HG02870 (cell line): ENCODE data around the gene ACSF3.

Experiments used
- ATAC-seq: cut with Tn5 transposase; IDR thresholded peaks from one replicate; pipeline ENCODE4 v1.9.1; 2021; ENCODE audit warnings: mild to moderate bottlenecking, moderate library complexity; ENCODE audit not compliant: unreplicated experiment

The ACSF3 gene

DNA sequence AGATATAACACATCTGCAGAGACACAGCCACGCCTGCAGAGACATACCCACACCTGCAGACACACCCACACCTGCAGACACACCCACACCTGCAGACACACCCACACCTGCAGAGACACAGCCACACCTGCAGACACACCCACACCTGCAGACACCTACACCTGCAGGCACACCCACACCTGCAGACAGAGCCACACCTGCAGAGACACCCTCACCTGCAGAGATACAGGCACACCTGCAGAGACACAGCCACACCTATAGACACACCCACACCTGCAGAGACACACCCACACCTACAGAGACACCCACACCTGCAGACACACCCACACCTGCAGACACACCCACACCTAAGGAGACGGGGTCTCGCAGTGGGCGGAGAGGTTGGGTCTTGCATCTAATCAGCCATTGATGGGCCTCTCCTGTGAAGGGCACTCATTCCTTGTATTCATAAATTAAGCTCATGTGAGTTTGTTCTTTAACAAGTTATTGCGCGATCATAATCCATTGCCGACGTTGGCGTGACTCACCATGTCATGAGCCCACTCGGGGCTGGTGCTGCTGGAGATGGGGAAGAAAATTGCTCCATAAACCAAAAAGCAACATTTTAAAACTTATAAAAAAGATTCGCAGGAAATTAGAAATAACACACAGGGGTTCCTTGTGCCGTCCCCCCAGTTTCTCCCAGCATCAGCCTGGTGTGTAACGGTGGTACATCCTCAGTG is 49.0 kb downstream of the ACSF3 start:
- ATAC-seq = no peak

DNA sequence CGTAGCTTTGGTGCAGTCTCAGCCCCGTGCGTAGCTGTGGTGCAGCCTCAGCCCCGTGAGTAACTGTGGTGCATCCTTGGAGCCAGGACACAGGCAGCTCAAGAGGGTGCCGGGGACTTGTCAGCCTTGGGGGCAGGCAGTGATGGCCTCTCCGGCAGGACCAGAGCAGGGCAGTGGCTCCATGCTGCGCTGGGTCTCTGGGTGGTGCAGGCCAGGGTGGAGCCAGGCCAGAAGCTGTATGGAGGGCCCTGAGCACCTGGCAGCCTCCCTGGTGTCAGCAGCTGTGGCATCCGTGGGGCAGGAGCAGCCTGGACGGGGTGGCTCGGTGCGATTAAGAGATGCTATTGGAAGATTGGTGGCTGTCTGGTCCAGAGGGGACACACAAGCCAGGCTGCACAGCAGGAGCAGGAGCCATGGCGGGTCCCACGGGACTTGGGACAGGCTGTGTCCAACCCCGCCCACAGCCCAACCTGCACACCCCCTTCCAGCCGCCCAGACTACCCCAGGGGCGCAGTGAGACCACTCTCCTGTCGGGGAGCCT is 49.6 kb downstream of the ACSF3 start:
- ATAC-seq = no peak

DNA sequence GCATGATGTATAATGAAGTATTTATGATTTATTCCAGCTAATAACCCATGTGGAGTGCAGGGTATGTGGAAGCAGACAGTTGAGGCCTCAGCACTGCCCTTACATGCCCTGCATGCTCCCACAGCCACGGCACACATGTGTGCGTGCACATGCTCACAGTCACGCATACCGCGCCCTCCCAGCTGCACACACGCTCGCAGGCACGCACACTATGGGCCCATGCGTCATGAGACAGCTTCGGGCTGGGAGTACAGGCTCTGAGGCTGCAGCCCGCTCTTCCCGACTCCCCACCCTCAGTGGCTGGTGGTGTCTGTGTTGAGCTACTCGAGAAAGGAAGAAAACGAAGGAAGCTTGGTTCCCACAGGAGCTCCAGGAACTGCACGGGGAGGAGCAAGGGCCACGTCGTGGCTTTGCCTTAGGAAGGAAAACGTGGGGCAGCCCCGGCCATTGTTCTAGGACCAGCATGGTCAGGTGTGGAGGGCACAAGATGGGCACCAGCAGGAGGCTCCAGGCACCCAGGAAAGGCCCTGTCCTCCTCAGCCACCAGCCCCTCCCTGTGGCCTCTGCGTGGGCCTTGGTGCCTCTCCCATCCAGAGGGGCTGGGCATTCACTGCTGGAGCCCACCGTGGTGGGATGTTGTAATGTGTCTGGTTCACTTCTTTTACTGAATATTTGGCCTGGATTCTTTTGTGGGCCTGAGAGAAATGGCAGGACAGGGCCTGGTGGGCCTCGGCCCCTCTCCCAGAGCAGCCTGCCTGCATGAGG is 50.4 kb downstream of the ACSF3 start:
- no peak for ATAC-seq

DNA sequence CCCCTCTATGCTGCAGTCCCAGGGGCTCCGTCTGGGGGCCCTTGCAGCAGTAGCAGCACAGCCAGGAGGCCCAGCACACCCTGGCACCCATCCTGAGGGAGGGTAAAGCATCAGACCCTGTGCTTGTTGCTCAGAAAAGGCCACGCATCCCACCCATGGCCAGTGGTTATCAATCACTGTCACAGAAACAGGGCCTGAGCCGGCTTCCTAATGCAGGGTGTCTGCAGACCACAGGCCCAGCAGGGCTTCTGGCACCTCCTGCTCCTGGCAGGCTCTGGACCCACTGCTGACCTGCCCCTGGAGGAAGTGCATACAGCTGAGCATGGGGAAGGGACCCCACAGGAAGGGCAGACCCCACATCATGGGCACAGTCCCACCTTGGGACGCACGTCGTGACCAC is 51.0 kb downstream of the ACSF3 start:
- ATAC-seq = no peak

DNA sequence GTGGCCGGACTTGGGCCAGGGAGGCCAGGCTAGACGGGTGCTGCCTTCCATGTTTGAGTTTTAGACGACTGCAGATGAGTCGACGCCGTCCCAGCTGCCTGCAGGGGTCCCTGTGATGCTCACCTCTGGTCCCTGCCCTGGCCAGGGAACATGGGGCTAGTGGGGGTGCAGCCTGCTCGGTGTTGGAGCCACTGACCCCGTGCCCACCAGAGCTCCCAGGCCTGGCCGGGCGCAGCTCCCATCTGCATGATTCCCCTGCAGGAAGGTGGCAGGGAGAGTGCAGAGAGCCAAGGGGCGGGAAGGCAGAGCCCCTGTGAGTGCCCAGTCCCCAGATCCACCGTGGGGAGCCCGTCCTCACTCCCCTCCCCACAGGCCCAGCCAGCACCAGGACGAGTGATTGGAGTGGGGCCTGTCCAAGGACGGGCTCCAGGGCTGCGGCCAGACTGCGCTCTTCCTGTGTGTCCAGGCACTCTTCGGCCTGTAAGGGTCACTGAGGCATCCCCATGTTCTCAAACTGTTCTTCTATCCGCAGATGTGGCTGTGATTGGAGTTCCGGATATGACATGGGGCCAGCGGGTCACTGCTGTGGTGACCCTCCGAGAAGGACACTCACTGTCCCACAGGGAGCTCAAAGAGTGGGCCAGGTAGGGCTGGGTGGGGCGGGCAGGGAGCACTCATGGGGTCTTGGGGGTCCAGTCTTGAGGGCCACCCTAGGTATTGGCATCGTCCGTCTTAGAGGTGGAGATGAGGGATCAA is 51.9 kb downstream of the ACSF3 start:
- no peak for ATAC-seq

DNA sequence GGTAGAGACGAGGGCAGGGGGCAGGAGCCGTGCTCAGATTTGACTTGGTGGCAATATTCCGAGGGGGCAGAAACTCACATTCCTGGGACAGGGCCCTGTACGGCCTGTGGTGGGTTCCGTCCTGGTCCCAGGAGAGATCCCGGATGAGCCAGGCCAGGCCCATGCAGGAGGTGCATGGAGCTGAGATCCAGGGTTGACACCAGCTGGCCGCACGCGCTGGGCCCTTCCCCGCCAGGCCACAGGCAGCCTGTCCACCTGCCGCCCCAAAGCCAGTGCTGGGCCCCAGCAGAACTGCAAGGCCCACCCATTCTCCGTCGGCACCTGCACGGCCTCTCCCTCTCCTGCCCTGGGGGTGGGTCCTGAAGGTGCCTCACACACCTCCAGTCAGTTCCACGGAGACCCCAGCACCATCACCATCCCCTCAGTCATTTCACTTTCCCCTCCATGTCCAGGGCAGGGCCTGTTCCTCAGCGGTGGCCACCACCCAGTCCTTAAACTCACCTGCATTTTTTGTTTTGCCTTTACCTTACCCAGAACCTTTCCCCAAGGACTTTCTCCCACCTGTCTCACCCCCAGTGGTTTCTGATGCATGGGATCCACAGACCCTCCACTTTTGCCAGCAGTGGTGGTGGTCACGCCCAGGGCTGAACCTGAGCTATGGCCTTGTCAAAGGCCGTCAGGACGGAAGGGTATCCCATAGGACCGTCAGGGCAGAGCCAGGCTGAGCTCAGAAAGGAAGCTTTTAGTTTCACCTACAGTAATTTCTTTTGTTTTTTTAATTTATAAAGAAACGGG is 52.8 kb downstream of the ACSF3 start:
- ATAC-seq = no peak

DNA sequence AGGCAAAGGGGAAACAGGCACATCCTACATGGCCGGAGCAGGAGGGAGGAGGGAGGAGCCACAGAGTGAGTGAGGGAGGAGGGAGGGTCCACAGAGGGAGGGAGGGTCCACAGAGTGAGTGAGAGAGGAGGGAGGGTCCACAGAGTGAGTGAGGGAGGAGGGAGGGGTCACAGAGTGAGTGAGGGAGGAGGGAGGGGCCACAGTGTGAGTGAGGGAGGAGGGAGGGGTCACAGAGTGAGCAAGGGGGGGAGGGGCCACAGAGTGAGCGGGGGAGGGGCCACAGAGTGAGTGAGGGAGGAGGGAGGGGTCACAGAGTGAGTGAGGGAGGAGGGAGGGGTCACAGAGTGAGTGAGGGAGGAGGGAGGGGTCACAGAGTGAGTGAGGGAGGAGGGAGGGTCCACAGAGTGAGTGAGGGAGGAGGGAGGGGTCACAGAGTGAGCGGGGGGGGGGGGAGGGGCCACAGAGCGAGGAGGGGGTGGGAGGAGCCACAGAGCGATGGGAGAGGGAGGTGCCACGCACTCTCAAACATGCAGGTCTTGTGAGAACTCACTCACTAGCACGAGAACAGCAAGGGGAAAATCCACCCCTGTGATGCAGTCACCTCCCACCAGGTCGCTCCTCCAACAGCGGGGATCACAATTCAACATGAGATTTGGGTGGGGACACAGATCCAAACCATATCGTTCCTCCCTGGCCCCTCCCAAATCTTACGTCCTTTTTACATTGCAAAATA is 53.6 kb downstream of the ACSF3 start:
- no peak for ATAC-seq

DNA sequence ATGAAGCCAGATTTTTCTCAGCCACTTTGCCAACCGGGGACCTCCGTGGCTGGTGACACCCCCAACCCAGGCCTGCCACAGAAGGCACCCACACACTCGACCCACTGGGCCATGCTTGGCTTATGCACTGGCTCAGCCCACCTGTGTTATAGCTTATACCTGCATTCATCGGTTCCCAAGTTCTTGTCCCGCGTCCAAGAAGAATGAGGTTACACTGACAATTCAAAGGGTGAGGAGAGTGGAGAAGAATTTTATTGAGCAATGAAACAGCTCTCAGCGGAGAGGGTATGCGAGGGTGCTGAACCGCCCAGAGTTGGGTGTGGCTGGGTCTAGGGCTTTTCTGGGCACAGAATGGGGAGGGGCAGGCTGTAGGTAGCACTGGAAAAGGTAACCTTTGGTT is 55.7 kb downstream of the ACSF3 start:
- no peak for ATAC-seq

DNA sequence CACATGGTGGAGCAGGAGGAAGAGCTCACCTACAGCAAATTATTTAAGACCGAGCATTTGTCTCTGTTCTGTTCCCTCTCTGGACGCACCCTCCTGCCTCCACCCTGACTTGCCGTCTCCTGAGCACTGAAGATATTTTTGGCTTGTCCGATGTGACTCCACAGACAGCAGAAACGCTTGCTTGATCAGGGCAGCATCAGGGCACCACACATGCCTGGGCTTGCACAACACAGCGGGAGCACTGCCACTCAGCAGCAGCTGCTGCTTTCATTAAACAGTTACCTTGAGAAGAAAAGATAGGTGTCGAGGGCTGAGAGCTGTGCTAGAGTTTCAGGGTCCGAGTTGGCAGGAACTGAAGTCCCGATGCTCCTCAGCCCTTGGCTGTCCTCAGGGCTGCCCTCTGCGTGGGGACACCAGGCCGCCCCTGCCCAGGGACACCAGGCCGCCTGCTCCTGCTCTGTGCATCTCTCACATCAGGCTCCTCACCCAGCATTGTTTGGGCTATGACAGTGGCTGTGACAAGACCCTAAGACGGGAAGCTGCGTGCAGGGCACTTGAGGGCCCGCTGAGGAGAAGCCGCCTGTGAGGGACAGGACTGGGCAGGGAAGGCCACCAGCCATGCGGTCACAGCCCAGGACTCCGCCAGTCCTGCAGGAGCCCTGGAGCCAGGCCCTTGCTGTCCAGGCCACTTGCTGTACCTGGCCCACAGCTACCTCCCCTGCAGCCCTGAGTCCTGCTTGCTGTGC is 56.6 kb downstream of the ACSF3 start:
- ATAC-seq = no peak

DNA sequence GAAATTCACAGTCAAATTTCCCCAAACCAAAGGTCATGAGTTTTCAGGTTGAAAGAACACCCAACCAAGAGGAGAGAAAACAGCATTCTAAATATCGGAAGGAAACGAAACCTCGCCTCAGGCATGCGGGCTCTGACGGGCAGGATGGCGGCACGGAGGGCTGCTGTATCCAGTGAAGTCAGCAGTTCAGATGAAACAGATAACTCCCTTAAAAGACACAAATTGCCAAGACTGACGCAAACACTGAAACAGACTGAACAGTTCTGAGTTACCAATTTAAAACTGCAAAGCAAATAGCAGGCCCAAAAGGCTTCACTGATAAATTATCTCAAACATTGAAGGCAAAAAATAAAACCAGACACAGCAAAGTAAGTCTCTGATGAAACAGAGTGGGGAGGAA is 57.3 kb downstream of the ACSF3 start:
- no peak for ATAC-seq

DNA sequence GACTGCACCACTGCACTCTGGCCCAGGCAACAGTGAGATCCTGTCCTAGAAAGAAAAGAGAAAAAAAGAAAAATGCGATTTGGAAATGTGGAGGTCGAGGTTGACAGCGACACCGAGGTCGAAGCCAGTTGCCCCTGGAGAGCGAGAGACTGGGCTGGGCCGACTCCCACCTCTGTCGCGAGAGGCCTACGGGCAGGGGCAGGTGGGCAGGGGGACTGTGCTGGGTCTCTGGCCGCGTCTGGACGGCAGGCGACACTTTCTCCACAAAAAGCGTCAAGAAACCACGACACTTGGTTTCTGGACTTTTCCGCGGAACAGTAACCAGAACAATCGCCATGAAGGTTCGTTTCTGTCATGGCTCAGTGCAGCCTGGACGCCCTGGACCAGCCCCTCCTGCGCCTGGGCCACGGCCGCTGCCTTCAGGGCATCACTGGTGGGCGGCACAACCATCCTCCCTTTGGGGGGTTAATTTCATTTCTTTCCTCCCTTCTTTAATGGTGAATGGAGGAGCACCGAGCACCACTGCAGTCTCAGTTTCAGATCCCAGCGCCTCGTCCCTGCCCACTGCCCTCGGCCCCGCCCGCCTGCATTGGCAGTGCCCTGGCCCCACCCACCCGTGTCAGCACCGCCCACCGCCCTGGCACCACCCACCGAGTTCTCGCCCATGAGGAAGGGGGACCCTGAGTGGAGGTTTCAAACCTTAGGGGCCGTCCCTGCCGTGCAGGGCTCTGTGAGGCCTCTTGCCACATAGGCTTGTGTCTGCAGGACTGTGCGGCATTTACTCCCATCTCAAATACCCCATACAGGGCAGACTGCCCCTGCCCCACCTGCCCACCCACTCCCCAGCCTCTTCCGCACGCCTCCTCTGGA is 59.4 kb downstream of the ACSF3 start:
- ATAC-seq = no peak

DNA sequence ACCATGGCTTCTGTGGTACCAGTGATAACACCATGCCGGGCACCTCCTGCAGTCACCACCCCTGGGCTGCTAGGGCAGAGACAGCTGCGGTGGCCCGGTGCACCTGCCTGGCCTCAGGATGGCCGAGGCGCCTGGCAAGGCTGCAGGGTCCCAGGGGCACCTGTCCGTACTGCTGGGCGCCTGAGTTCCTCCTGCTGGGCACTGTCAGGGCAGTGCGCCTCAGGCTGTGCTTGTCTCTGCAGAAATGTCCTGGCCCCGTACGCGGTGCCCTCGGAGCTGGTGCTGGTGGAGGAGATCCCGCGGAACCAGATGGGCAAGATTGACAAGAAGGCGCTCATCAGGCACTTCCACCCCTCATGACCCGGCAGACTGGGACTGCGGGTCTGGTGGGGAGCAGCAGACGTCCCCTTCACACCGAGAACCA is 60.2 kb downstream of the ACSF3 start:
- no peak for ATAC-seq

DNA sequence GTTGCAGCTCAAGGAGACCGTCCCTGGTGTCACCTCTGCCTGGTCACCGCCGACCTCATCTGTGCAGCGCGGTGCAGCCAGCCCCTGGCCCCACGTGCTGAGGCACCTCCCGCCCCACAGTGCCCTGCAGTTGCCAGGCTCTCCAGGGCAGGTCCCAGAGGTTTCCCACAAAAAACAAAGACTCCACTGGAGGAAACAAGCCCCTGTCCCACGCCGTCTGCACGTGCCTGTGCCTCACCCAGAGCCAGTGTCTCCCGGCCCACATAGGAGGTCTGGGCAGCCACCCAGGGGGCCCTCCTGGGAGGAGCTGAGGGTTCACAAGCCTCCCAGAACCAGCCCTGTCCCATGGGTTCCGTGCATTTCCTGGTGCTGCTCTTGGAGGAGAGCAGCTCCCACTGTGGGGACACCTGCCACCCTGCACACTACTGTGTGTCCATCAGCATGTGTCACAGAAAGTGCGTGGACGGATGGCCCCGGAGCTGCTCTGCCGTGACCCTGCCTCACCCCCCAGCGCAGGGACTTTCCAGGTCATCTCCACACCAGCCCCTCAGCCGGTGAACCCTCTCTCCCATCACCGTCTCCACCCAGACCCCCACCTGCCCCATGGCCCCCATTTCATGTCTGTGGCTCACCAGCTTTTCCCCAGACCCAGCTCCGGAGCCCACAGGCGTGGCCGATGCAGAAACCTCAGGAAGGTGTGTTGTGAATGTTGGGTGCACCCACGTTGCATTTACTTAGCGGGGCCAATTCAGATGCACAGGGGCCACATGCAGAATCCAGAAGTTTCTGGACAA is 60.9 kb downstream of the ACSF3 start:
- no peak for ATAC-seq

DNA sequence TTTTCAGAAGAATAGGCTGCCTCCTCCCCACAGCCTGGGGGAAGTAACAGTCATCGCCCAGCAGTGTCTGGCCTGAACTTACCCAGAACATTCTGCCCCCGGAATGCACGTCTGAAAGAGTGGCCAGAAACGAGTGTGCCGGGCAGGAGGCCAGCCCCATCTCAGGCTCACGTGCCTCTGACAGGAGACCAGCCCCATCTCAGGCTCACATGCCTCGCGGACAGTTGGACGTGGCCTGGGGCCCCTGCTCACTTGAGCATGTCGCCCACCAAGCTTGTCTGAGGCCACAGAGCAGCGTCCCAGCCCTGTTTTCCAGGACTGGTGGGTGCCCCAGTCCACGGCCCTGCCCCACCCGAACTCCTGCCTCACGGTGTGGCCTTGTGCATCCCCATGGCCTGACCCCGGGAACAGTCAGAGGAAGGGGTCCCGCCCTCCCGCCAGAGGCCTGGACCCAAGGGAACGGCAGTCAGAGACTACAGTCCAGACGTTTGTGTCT is 61.6 kb downstream of the ACSF3 start:
- no peak for ATAC-seq

DNA sequence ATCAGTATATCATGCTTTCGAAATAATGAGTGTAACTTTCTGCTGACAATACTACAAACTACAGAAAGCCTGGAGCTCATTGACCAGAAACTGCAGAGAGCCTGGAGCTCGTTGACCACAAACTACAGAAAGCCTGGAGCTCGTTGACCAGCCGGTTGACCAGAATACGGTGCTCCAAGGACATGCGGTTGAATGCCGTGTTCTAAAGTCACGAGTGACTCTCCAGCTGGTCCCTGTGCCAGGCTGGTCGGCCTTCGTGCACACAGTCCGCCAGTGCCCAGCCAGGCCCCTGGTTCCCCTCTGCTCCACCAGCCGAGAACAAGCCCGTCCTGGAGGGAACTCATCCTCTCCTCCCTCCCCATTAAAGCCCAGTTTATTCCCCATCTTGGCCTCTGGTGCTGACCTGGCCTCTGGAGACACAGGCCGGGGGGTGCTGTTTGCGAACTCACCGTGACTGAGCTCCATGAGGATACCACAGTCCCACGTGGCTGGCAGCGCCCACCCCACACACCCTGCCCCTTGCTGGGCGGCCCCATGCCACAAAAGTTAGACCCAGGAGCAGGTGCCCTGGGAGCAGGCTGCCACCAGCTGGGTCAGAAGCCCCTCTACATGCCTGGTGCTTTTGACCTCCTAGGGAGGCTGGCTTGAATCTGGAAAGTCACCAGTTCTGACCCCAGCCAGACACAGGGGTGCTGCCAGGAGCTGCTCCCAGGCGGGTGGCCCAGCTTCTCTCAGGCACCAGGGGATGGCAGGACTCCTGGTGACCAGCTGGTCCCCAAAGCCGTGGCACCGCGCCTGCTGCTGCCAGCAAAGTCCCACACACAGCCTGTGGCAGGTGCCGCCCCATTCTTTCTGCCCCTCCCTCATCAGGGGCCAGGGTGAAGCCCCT is 62.4 kb downstream of the ACSF3 start:
- no peak for ATAC-seq
